Measurements from ENCODE around the gene MPZL2. TPM values are rescaled to one million over a fixed set of nuclear protein-coding genes. Genes with fewer than 3 reads are reported as not detected.

MPZL2 gene
- total and polyA plus RNA-seq, 2 of the 8 experiments (the other 6 are each of a cell fraction or from before 2014, with no cell fraction given): 2.4 to 3.2 TPM

GRCh38 chr11:118207079-118207478 is 57.0 kb downstream of the MPZL2 start:
- Histone ChIP-seq H3K4me3 (ENCODE audit: extremely low read depth in 1 of 4, insufficient read depth in 2 of 4, low read depth in 3 of 4, low read length in 4 of 4) (no peak overlapping the region), H4K5ac (ENCODE audit: insufficient read length, low read depth, low read length) (no peak overlapping the region), H3K79me1 (ENCODE audit: low read depth, low read length) (no peaks in the 10 kb centered on the region), H2BK15ac (ENCODE audit: low read length) (no peak overlapping the region), H3K9ac (replicated peaks in 1 of 4; ENCODE audit: extremely low read depth in 1 of 4, low read depth in 3 of 4, low read length in 3 of 4) (no peak overlapping the region), H3K36me3 (ENCODE audit: control insufficient read depth in 2 of 4, insufficient read depth in 4 of 4, low read length in 3 of 4) (no peaks in the 10 kb centered on the region), H2AK5ac (ENCODE audit: low read depth, low read length) (no peak overlapping the region), H4K91ac (replicated peaks; ENCODE audit: insufficient read length, low read length) (no peak overlapping the region), H2BK20ac (ENCODE audit: low read length) (no peak overlapping the region), H3K79me2 (ENCODE audit: control insufficient read depth in 1 of 2, insufficient read depth in 2 of 2, low read length in 2 of 2) (no peaks in the 10 kb centered on the region), H4K8ac (ENCODE audit: extremely low read depth, insufficient read depth, low read length) (no peak overlapping the region), H3K56ac (replicated peaks; ENCODE audit: insufficient read length, low read depth, low read length) (no peak overlapping the region), H2AFZ (ENCODE audit: low read length) (no peak overlapping the region), H3K18ac (ENCODE audit: extremely low read depth, low read length) (no peak overlapping the region), H3K9me3 (ENCODE audit: insufficient read depth in 2 of 2, low read depth in 1 of 2, low read length in 1 of 2) (no peaks in the 10 kb centered on the region), H3K4me2 (ENCODE audit: insufficient read depth in 1 of 2, low read depth in 2 of 2, low read length in 2 of 2) (no peak overlapping the region), H3K14ac (ENCODE audit: insufficient read length) (no peak overlapping the region), H4K20me1 (replicated peaks in 1 of 2; ENCODE audit: control insufficient read depth in 1 of 2, insufficient read depth in 2 of 2, low read length in 2 of 2) (no peaks in the 10 kb centered on the region), H3K23ac (ENCODE audit: insufficient read length) (no peak overlapping the region), H3K27me3 (replicated peaks in 1 of 4; ENCODE audit: control insufficient read depth in 3 of 4, extremely low read depth in 1 of 4, insufficient read depth in 3 of 4, low read length in 3 of 4) (peaks cover 0 to 2% (median under 1%) of the 10 kb centered on the region in 4 experiments; a peak in 2 of 7 replicates), H3K23me2 (ENCODE audit: low read depth, low read length) (0 out of 2 replicates have a peak, but pooled peaks cover 2% of the 10 kb centered on the region), H3K4ac (replicated peaks; ENCODE audit: insufficient read length, low read depth, low read length) (no peak overlapping the region), H2BK12ac (ENCODE audit: low read depth, low read length) (no peak overlapping the region), H2BK5ac (ENCODE audit: low read depth, low read length) (no peak overlapping the region), H3K4me1 (replicated peaks in 1 of 4; ENCODE audit: control insufficient read depth in 3 of 4, insufficient read depth in 4 of 4, low read length in 3 of 4) (peaks cover 5 to 14% (median 13%) of the 10 kb centered on the region in 4 experiments; a peak in 6 of 7 replicates), H2BK120ac (replicated peaks; ENCODE audit: low read depth, low read length) (no peak overlapping the region), H3K27ac (ENCODE audit: low read depth, low read length) (no peak overlapping the region)
- ChIA-PET POLR2A (ENCODE audit: partially characterized antibody) (interaction anchor here (1.2 kb wide), 1 partner anchor 9 kb away, joined by 3 read pairs; no protein-coding TSS in a partner anchor), CTCF (ENCODE audit: partially characterized antibody) (interaction anchor here (5.9 kb wide), 1 partner anchor 8 kb away, joined by 38 read pairs; no protein-coding TSS in a partner anchor)
- FAIRE-seq: no peak
- 93% methylated on average over 2 of the region's 2 CpGs; no CpG with 5 or more reads in 1 of the 2 experiments for WGBS, 2 experiments (ENCODE audit: extremely low coverage in 1 of 2, insufficient coverage in 1 of 2, insufficient read length in 1 of 2, insufficient replicate concordance in 2 of 2, low coverage in 1 of 2, low lambda C conversion rate in 2 of 2, missing lambda C conversion rate in 1 of 2)
- no peak for DNase-seq (ENCODE audit: low read depth in 1 of 2, low spot score in 2 of 2)
- TF ChIP-seq CHD2 (IDR thresholded peaks at IDR 0.05; ENCODE audit: low read length): no peak
- no peak for TF ChIP-seq BRCA1 (IDR thresholded peaks at IDR 0.05; ENCODE audit: low read depth, low read length)
- TF ChIP-seq EZH2 (IDR thresholded peaks at IDR 0.05; ENCODE audit: low read depth, low read length, severe bottlenecking): no peak

Data from H1 (cell line).